ENCODE measurements around the gene LRRFIP2.
A peak's percentile ranks its signal among the peaks of the same experiment; 100 is the strongest.

Gene LRRFIP2

GRCh38 chr3:37103103-37103808 is 71.1 kb downstream of the LRRFIP2 start:
- DNase-seq (ENCODE audit: low read depth): no peak
- H3K4me3 ChIP-seq (ENCODE audit: low read length): no peak overlapping the region
- TF ChIP-seq CTCF (conservative IDR thresholded peaks at IDR 0.05; ENCODE audit: low read length): no peak

GRCh38 chr3:37100411-37100810 is 74.0 kb downstream of the LRRFIP2 start:
- DNase-seq (ENCODE audit: low read depth): no peak
- no peak overlapping the region for H3K4me3 ChIP-seq (ENCODE audit: low read length)
- no peak for TF ChIP-seq CTCF (conservative IDR thresholded peaks at IDR 0.05; ENCODE audit: low read length)

GRCh38 chr3:37099469-37099868 is 74.9 kb downstream of the LRRFIP2 start:
- no peak for TF ChIP-seq CTCF (conservative IDR thresholded peaks at IDR 0.05; ENCODE audit: low read length)
- no peak for DNase-seq (ENCODE audit: low read depth)
- no peak overlapping the region for H3K4me3 ChIP-seq (ENCODE audit: low read length)

- no peak for DNase-seq (ENCODE audit: low read depth)
- H3K4me3 ChIP-seq (ENCODE audit: low read length): no peak overlapping the region
- TF ChIP-seq CTCF (conservative IDR thresholded peaks at IDR 0.05; ENCODE audit: low read length): no peak
Measured at GRCh38 chr3:37098884-37099283, 75.5 kb downstream of the LRRFIP2 start.

GRCh38 chr3:37097776-37098175 is 76.6 kb downstream of the LRRFIP2 start:
- TF ChIP-seq CTCF (conservative IDR thresholded peaks at IDR 0.05; ENCODE audit: low read length): no peak
- DNase-seq (ENCODE audit: low read depth): no peak

GRCh38 chr3:37096975-37097374 is 77.4 kb downstream of the LRRFIP2 start:
- no peak for DNase-seq (ENCODE audit: low read depth)
- TF ChIP-seq CTCF (conservative IDR thresholded peaks at IDR 0.05; ENCODE audit: low read length): no peak

More at GRCh38 chr3:37097776-37098175, 76.6 kb downstream of the LRRFIP2 start:
- H3K4me3 ChIP-seq (ENCODE audit: low read length): no peak overlapping the region

GRCh38 chr3:37096288-37096687 is 78.1 kb downstream of the LRRFIP2 start:
- peak; percentile 79 for DNase-seq (ENCODE audit: low read depth)

More at GRCh38 chr3:37096975-37097374, 77.4 kb downstream of the LRRFIP2 start:
- H3K4me3 ChIP-seq (ENCODE audit: low read length): no peak overlapping the region

More at GRCh38 chr3:37096288-37096687, 78.1 kb downstream of the LRRFIP2 start:
- TF ChIP-seq CTCF (conservative IDR thresholded peaks at IDR 0.05; ENCODE audit: low read length): no peak
- H3K4me3 ChIP-seq (ENCODE audit: low read length): no peak overlapping the region

All from AG10803 (cell line).